ENCODE data around the gene OR2T35. TPM values are rescaled to one million over a fixed set of nuclear protein-coding genes. Genes with fewer than 3 reads are reported as not detected.
"Not testable (repeated sequence)": the region's sequence is repeated elsewhere in the genome, so short reads cannot be mapped to it uniquely, and the experiment has no call there.

Gene OR2T35, protein sequence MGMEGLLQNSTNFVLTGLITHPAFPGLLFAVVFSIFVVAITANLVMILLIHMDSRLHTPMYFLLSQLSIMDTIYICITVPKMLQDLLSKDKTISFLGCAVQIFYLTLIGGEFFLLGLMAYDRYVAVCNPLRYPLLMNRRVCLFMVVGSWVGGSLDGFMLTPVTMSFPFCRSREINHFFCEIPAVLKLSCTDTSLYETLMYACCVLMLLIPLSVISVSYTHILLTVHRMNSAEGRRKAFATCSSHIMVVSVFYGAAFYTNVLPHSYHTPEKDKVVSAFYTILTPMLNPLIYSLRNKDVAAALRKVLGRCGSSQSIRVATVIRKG
- polyA plus RNA-seq (ENCODE audit: insufficient read length in 10 of 10) = not detected
- long read RNA-seq, donor 1 = 0 reads
- long read RNA-seq, donor 2 = 0 reads
- long read RNA-seq, donor 3 = 0 reads
- long read RNA-seq, donor 4 = 0 reads
- long read RNA-seq, donor 5 = 0 reads
- long read RNA-seq, donor 6 = 0 reads
- long read RNA-seq, donor 7 = 0 reads
- long read RNA-seq, donor 8 = 0 reads
- long read RNA-seq, donor 9 = 0 reads

DNA sequence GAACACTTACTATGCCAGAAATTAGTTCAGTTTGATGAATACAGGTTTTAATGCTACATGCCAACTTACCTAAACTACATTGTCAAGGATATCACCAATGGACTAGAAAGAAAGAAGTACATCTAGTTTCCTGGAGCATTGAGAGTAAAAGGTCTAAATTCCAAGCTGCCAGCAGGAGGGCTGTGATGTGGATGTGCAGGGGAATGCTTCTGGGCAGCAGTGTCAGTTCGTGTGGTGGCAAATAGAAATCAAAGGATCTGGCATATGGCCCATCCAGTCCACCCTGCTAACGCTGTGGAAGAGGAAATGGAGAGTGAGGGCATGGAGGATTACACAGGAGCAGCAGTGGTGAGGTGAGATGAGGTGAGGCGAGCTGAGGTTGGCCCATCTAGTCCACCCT is at the start of gene OR2T35:
OR2T35 (minus strand) TSS at position 101 of the 400 bp plus-strand sequence. CDS start 6,020 bp downstream, outside the sequence.
- DNase-seq = not testable (repeated sequence)

DNA sequence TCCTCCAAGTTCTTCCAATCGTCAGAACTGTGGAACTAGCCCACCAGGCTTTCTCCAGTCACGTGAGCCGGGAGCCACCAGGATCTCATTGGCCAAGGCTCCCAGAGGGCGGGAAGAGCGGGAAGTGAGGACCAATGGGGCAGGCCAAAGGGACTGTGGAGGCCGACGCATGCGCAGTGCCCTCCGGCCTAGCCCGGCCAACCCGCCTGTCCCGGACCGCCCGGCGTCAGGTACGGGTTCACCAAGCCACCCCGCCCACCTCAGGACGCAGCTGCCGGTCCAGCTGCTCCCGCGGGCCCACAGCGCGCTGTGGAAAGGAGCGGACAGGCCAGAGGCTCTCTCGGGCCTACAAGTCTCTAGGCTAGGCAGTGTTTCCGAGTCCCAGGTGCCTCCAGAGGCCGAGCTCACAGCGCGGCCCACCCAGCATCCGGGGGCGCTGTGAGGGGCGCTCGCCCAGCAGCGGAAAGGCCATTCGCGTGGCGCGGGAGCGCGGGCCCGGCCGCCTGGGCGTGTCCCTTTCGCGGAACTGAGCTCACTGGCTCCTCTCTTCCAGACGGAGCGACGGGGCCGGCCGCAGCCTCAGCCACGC is 46.6 kb upstream of the OR2T35 start:
- no peak for DNase-seq

DNA sequence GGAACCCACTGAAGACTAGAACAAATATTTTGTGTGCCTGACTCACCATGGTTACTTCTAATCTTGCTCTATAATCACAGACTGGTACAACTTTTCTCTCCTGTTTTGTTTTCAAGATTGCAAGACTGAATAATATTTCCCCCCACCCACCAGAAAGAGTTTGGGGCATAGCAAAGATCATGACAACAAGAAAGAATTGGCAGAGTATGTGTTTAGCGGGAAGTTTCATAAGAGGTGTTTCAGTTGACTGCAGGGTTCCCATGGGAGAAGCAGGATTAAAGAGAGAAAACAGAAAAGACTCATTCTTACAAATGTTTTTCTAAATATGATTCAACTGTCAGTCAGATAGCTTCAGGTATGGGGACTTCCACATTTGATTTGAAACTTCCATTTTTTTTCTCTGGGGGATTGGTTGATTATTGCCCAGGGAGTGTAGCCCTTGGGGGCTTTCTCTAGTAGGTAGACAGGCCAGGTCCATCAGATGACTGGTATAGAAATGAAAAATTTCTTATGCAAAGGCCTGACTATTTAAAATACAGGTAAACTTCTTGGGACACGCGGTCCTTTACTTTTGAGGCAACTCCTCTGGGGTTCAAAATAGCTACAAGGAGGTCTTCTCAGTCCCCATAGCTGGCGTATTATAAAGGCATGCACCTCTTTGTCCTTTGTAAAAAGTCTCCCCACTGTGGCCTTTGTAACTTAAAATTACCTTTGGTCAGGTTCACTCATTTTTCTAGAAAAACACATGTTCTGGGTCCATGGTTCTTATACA is 43.6 kb upstream of the OR2T35 start:
- DNase-seq = no peak

DNA sequence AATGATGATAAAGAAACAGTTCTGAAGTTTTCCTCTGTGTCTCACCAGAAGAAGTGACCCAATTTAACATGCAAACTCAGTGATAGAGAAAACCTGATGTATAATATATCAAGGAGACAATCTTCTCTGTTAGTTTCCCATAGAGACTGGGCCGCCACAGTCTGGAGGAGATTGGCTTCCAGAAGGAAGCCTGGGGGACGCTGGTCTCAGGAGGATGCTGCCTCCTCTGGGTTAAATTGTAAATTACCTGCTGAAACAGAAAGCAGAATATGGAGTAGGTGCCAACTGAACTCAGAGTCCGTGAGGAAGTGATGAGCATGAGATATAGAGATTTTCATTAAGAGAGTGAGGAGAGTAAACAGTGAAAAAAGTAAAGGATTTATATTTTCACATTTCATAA is 41.7 kb upstream of the OR2T35 start:
- DNase-seq = no peak

DNA sequence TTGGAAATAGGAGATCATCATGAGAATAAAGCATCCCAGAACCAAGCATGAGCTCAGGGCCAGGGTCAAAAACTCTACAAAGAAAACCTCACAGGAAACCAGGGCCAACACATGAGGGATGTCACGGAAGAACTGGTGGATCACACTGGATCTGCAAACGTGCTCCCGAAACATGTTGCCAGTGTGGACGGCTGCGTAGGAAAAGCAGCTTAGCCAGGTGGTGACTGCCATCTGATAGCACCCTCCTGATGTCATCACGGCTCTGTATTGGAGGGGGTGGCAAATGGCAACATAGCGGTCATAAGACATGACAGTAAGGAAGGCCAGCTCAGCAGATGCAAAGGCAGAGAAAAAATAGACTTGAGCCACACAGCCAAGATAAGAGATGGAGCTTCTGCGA is 36.6 kb upstream of the OR2T35 start:
- no peak for DNase-seq

DNA sequence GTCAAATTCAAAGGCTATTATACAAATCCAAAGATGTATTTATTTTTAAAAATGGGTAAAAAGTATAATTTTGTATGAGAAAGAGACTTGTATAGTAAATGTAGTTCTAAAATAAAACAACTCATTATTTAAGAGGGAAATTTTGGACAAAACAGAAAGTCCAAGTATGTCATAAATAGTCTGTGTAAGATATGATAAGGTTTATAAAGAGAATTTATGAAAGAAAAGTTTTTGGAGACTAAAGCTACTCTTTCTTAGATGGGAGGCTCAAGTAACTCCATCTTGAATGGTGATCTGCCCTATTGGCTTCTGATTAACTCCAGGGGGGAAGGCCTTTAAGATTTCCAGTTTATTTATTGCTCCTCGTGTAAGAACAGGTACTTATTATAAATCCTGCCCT is 24.9 kb upstream of the OR2T35 start:
- DNase-seq = no peak

DNA sequence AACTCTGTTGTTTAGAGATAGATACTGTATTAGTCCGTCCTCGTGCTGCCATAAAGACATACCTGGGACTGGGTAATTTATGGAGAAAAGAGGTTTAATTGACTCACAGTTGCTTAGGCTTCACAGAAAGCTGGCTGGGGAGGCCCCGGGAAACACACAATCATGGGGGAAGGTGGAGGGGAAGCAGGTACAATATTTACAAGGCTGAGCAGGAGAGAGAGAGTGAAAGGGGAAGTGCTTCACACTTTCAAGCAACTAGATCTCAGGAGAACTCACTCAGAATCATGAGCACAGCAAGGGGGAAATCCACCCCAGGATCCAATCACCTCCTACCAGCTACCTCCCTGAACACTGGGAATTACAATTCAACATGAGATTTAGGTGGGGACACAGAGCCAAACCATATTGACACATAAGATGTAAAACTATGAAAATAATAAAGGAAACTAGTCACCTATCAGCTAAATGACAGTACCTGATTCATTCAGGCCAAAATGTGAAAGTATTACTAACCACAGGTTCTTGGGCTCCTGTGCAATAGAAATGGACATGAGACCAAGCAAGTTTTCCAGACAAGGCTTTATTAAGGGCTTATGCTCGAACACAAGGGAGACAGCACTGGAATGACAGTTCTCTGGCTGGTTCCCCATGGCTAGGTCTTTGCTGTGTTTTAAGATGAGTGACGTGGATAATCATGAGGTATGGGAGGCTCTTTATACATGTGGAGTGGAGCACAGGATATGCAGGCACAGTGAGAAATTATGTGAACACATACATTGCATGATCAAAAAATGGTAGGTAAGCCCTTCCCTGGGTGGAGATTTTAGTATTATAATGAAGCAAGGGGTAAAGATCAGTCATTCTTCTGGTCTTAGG is 18.6 kb upstream of the OR2T35 start:
- not testable (repeated sequence) for DNase-seq

DNA sequence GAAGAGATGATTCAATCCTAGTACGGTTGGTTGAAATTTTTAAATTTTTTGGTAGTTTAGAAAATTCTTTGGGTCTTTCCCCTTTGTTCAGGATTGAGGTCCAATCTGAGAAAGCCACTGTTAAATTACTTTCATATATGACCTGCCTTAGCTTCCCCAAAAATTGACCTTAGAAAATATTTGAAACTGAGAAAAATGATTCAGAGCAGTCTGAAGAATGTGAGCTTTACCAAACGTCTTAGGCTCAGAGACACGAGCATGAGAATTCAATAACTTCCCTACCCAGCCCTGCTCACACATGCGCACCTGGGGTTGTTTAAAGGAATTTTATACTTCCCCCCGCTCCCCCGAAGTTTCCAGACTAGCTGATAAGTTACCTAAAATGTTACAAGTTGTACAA is 11.7 kb upstream of the OR2T35 start:
- not testable (repeated sequence) for DNase-seq

DNA sequence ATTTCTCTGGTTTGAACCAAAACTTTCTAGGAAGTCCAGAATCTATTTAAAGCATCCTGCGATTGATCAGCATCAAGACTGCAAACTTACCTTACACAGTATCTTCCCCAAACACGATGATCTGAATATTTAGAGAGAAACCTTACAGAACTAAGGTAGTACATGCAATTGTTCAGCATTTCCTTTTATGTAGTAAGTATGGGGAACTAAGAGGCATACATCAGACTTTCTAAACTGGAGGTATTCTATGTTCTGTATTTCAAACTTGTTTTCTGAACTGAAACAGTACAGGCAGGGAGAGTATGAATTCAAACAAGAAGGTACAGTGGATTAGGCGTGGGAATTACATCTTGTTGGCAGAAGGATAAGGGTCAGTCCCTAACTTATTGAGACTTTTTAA is 10.3 kb upstream of the OR2T35 start, which contains the start of gene OR2T27:
OR2T27 (minus strand) TSS at position 175 of the 400 bp plus-strand sequence. CDS start 4,644 bp downstream, outside the sequence.
- not testable (repeated sequence) for DNase-seq

DNA sequence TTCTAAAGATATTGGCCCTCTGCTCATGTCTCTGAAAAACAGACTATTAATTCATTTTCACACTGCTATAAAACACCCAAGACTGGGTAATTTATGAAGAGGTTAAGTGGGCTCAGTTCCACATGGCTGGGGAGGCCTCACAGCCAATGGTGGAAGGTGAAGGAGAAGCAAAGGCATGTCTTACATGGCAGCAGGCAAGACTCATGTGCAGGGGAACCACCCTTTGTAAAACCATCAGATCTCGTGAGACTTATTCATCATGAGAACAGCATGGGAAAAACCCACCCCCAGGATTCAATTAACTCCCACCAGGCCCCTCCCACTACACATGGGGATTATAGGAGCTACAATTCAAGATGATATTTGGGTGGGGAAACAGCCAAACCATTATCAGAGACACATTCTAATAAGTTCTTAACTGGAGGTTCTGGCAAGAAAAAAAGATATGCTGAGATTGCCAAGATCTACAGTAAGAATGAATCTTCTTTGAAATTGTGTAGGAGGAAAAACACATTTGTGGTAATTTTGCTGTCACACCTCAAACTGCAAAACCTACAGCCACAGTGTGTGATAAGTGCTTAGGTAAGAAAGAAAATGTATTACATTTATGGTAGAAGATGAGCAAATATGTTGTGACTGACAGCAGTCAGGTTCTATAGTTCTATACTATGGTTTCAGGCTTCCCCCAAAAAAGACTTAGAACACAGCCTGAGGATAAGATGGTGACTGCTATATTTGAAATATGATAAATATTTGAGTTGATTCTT is 3.9 kb upstream of the OR2T35 start:
- DNase-seq = not testable (repeated sequence)

DNA sequence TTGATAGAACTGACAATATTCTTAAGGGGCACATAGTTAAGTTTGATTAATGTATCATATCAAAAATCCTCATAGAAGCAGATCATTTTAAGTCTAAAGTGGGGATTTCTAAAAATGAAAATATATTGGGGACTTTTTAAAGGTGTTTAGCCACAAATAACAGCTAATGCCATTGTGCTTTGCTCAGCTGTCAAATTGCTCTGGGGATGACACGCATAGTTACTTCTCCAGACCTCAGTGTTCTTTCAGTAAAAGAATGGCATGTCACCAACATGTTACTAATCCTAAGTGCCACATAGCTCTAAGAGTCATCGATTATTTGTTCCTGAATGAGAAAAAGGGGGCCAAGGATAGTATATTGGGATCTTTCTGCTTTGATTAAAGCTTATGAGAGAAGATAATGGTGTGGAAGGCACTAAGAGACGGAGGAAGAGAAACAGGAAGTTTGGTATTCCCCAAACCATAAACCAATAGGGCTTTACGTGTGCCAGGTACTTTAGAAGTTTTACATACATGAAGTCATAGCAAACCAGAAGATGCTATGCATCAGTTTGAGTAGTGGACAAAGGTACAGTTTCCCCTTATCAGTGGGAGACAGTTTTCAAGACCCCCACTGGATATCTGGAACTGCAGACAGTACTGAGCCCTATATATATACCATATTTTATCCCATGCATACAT is 2.0 kb downstream of the OR2T35 start:
- not testable (repeated sequence) for DNase-seq

DNA sequence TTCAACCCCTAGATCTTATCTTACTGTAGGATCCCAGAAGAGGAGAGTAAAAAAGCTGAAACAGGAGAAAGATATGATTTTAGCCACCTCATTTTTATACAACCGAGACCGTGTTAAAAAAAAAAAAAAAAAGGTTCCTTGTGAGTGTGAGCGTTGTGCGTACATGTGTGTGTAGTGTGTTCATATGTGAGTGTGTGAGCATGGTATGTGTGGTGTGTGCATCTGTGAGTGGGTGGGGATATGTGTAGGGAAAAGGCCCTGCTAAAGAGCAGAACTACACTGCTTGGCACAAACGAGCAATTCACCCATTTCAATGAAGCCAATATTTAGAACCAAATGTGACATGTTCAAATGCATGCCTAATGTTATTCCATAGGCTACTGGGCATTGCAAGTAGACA is 3.5 kb downstream of the OR2T35 start:
- not testable (repeated sequence) for DNase-seq

DNA sequence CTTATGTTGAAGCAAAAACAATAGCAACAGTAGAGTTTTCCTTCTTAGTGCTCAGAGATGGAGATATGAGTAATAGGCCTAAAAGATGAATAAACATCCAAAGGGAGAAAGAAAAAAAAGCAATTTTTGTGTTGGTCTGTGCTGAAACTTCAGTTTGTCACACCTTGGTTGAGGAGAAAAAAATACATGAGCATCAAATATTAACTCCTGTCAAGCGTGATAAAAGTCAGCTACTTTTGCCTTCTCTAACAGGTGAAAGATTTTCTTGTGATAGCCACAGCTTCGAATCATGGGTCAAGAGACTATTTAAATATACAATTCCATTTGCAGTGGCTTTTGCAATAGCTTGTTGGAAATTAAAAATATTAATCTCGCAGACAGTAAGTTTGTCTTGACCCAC is 4.2 kb downstream of the OR2T35 start:
- DNase-seq = not testable (repeated sequence)

DNA sequence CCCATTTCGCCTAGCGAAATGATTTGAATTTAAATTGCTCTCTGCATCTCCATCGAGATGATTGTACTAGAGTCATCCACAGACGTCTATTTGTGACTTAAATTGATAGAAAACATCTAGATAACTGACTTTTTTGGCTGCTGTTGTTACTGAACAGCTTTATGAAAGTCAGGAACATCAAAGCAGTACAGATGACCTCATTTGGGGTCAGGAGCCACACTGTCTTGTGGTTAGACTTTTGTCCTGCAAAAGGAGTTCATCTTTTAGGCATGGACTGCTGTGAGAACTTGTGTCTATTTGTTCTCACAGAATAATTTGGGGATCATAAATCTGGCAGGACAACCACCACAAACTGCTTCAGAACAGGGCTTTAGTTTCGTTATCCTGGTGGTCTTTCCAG is 5.4 kb downstream of the OR2T35 start:
- not testable (repeated sequence) for DNase-seq

DNA sequence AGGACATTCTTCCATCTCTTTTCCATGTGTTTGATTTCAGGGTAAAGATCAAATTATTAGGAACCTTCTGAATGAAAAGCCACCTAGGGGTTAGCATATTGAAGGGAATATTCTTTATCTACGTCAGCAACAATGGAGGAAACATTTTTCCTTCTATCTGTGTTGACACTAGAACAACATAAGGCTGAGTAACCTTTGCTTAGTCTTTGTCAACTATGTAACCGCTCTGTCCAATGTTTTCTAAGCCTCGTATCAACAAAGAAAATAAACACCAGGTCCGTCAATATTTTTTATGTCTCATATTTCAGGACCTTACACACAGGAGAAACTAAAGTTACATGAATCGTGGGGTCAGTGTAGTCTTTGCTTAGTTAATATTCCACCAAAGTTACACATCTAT is 8.5 kb downstream of the OR2T35 start:
- not testable (repeated sequence) for DNase-seq

DNA sequence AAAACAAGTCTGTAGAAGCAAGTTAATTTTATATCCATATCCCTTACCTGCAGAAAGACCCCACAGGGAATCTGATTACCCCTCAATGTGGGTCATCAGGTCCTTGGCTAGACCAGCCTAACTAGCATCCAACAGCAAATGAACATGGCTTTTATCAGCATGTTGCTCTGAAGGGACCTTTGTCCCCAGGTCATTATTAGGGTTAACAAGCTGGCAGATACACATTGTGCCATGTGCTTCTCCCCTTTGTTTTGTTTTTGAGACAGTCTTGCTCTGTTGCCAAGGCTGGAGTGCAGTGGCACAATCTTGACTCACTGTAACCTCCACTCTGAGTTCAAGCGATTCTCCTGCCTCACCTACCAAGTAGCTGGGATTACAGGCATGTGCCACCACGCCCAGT is 10.1 kb downstream of the OR2T35 start, which contains the start of gene OR2T11:
OR2T11 (minus strand) TSS at position 101 of the 400 bp plus-strand sequence. CDS start 7,963 bp downstream, outside the sequence.
- DNase-seq = not testable (repeated sequence)

DNA sequence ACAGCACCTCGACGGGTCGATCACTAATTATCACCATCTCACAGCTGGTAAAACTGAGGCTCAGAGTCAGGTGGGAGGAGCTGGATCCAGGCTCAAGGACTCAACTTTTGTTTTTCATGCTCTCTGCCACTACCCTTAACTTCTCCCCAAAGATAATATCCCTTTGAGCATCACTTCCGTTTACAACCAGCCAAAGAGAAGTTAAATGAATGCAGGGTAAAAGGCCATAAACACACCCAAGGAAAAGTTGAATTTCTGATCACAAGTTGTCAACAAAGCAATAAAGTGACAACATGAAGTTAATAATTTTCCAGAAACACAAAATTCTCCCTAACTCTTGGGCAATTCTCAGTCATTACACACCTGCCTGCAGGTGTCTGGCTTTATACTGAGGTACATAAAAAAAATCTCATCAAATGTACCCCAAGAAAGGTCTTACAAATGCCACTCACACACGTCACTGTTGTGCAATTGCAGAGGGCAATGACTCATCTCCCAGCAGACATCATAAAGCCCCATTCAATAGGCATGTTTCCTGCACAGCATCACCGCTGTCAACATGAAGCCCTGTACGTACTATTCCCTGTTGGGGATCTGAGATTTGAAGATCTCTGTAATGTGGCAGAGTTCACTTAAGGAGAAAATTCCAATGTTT is 13.6 kb downstream of the OR2T35 start:
- DNase-seq = no peak

DNA sequence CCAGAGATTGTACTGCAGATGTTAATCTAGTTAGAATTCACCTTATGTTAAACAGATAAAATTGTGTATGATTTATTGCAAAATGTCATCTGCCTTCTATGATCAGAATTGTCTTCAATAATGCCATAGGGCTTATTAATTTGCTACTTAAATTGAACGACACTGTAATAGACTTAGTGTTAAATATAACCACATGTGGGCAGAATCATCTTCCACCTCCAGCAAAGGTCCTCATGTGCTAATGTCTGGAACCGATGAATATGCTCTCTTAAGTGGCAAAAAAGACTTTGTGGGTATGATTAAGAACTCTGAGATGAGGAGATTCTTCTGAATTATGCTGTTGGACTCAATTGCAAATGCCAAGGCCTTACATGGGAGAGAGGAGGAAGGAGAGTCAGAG is 14.5 kb downstream of the OR2T35 start:
- no peak for DNase-seq
